Epidermal melanocyte (primary cell): Measurements from ENCODE around the gene ALOX5AP.
A peak's percentile ranks its signal among the peaks of the same experiment; 100 is the strongest.

Source experiments
- DNase-seq: peaks from one replicate; pipeline ENCODE4 v3.0.0; 2011; ENCODE audit warnings: low spot score; ENCODE audit not compliant: insufficient read length

ALOX5AP gene

GRCh38 chr13:30796631-30797601 is 61.6 kb downstream of the ALOX5AP start:
- DNase-seq = no peak

- no peak for DNase-seq
Observed at GRCh38 chr13:30797847-30798535, 62.6 kb downstream of the ALOX5AP start.

- DNase-seq = no peak
Observed at GRCh38 chr13:30798776-30799355, 63.5 kb downstream of the ALOX5AP start.

GRCh38 chr13:30799356-30799824 is 64.0 kb downstream of the ALOX5AP start:
- no peak for DNase-seq

GRCh38 chr13:30800107-30800506 is 64.8 kb downstream of the ALOX5AP start:
- no peak for DNase-seq

- DNase-seq = no peak
Observed at GRCh38 chr13:30802501-30802900, 67.2 kb downstream of the ALOX5AP start.

- DNase-seq = peak; percentile 37
Observed at GRCh38 chr13:30802953-30803478, 67.7 kb downstream of the ALOX5AP start.

- DNase-seq = no peak
Observed at GRCh38 chr13:30803749-30804148, 68.4 kb downstream of the ALOX5AP start.

- DNase-seq = no peak
Observed at GRCh38 chr13:30804474-30804873, 69.1 kb downstream of the ALOX5AP start.

GRCh38 chr13:30805132-30805537 is 69.8 kb downstream of the ALOX5AP start:
- no peak for DNase-seq

GRCh38 chr13:30805603-30806011 is 70.3 kb downstream of the ALOX5AP start:
- peak; percentile 57 for DNase-seq

GRCh38 chr13:30806784-30807183 is 71.4 kb downstream of the ALOX5AP start:
- no peak for DNase-seq

- DNase-seq = no peak
Observed at GRCh38 chr13:30807392-30807791, 72.0 kb downstream of the ALOX5AP start.

- no peak for DNase-seq
Observed at GRCh38 chr13:30808600-30808999, 73.3 kb downstream of the ALOX5AP start.

- DNase-seq = no peak
Observed at GRCh38 chr13:30809787-30810186, 74.4 kb downstream of the ALOX5AP start.

- DNase-seq = no peak
Observed at GRCh38 chr13:30810261-30810701, 74.9 kb downstream of the ALOX5AP start.

- DNase-seq = no peak
Observed at GRCh38 chr13:30810801-30811200, 75.5 kb downstream of the ALOX5AP start.
